ENCODE data around the gene ZNF431. TPM values are rescaled to one million over a fixed set of nuclear protein-coding genes. Genes with fewer than 3 reads are reported as not detected.
"Not testable (repeated sequence)": the region's sequence is repeated elsewhere in the genome, so short reads cannot be mapped to it uniquely, and the experiment has no call there.

ZNF431 gene
- total RNA-seq, 4 donors from 2014 or later: 11.8 to 54.5 (median 14.5) TPM

DNA sequence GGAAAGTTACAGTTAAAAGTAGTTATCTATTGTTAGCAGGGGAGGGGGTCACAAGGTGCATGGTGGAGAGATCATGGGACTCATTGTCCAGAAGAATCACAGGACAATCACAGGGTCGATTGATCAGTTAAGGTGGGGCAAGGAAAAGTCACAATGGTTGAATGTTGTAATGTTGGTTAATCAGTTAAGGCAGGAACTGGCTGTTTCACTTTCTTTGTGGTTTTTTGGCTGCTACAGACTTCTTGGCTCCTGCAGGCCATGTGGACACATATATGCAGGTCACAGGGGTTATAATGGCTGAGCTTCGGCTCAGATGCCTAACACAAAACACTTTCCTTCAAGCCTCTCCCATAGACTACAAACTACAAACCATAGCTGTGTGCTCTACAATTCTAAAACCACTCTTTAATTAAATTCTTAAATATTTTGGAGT lies 6.9 kb upstream of the ZNF431 start:
- Histone ChIP-seq H3K36me3 (no peaks in the 10 kb centered on the region), H3K4me1 (no peaks in the 10 kb centered on the region), H3K27me3 (no peaks in the 10 kb centered on the region), H3K27ac (no peak overlapping the region), H3K9me3 (no peaks in the 10 kb centered on the region), H3K4me3 (no peak overlapping the region)
- TF ChIP-seq POLR2A (IDR thresholded peaks at IDR 0.05): no peak
- TF ChIP-seq, protein P1, sequence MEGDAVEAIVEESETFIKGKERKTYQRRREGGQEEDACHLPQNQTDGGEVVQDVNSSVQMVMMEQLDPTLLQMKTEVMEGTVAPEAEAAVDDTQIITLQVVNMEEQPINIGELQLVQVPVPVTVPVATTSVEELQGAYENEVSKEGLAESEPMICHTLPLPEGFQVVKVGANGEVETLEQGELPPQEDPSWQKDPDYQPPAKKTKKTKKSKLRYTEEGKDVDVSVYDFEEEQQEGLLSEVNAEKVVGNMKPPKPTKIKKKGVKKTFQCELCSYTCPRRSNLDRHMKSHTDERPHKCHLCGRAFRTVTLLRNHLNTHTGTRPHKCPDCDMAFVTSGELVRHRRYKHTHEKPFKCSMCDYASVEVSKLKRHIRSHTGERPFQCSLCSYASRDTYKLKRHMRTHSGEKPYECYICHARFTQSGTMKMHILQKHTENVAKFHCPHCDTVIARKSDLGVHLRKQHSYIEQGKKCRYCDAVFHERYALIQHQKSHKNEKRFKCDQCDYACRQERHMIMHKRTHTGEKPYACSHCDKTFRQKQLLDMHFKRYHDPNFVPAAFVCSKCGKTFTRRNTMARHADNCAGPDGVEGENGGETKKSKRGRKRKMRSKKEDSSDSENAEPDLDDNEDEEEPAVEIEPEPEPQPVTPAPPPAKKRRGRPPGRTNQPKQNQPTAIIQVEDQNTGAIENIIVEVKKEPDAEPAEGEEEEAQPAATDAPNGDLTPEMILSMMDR (IDR thresholded peaks at IDR 0.05): no peak
- DNase-seq: no peak

DNA sequence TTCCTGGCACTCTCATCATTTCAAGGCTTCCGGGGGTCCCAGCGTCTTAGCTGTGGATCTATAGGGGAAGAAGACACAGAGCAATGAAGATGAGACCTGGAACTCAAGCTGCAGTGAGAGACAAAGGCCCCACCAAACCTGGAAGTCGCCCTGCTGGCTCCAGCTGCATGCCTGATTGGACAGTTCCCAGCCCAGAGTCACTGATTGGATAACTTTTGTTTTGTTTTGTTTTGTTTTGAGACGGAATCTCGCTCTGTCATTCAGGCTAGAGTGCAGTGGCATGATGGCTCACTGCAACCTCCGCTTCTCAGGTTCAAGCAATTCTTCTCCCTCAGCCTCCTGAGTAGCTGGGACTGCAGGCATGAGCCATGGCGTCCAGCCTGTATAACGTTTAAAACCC lies 6.4 kb upstream of the ZNF431 start:
- no peak for DNase-seq

DNA sequence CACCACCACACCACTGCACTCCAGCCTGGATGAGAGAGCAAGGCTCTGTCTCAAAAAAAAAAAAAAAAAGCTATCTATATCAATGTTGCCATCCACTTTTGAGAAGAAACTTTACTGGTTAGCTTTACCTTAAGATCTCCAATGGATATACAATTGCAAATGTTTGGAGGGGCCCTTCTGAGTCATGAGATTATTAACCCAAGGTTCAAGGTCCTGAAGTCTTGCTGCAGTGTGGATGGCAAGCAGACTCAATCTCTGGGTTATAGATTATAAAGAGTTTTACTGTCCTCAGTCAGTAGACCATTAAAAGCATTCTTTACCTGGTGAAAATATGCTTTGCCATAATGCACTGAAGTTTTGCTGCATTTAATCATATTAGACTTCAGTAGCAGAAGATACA lies 3.7 kb upstream of the ZNF431 start:
- DNase-seq: no peak
- Histone ChIP-seq H3K27me3 (no peaks in the 10 kb centered on the region), H3K9me3 (no peaks in the 10 kb centered on the region), H3K36me3 (no peaks in the 10 kb centered on the region), H3K4me3 (no peak overlapping the region), H3K27ac (no peak overlapping the region), H3K4me1 (peaks cover 0 to 8% (median 0%) of the 10 kb centered on the region in 4 donors)
- TF ChIP-seq POLR2A (IDR thresholded peaks at IDR 0.05): no peak
- TF ChIP-seq, protein P1 (IDR thresholded peaks at IDR 0.05): no peak

More for the DNA sequence above, 6.4 kb upstream of the ZNF431 start:
- no peaks in the 10 kb centered on the region for H3K36me3 ChIP-seq
- H3K4me3 ChIP-seq: no peak overlapping the region
- H3K9me3 ChIP-seq: no peaks in the 10 kb centered on the region
- H3K4me1 ChIP-seq: no peaks in the 10 kb centered on the region
- TF ChIP-seq POLR2A (IDR thresholded peaks at IDR 0.05): no peak
- TF ChIP-seq, protein P1 (IDR thresholded peaks at IDR 0.05): no peak
- no peaks in the 10 kb centered on the region for H3K27me3 ChIP-seq
- no peak overlapping the region for H3K27ac ChIP-seq

DNA sequence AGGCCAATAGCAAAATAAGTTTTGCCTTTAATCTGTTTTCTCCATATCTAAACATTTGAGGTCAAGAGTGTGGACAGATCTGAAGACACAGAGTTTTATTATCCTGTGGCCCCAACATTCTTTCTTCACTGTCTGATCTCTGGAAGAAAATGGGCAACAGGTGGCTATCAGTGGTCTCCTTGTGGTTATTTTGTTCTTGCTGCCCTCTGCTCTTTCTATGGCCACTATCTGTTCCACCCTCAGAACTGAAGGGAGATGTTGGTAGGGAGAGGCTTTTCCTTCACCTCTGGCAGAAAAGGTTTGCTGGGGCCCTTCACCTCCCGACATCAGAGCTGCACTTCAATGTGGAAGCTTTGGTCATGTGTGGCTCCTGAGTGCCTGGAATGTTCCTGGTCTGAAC lies 834 bp upstream of the ZNF431 start:
- not testable (repeated sequence) for DNase-seq, H3K27ac ChIP-seq, H3K4me3 ChIP-seq, H3K27me3 ChIP-seq, H3K9me3 ChIP-seq, H3K4me1 ChIP-seq
- peaks cover 0 to 23% (median 0%) of the 10 kb centered on the region in 3 donors for H3K36me3 ChIP-seq

- H3K9me3 ChIP-seq: no peaks in the 10 kb centered on the region
- TF ChIP-seq POLR2A (IDR thresholded peaks at IDR 0.05): no peak
- TF ChIP-seq, protein P1 (IDR thresholded peaks at IDR 0.05): no peak
- H3K36me3 ChIP-seq: peaks cover 0 to 35% (median 0%) of the 10 kb centered on the region in 3 donors
- no peaks in the 10 kb centered on the region for H3K27me3 ChIP-seq
- no peak overlapping the region for H3K4me3 ChIP-seq
- peaks cover 0 to 8% (median 0%) of the 10 kb centered on the region in 4 donors for H3K4me1 ChIP-seq
- no peak for DNase-seq
- H3K27ac ChIP-seq: no peak overlapping the region
These were observed 1.6 kb downstream of the ZNF431 start for GRCh38 chr19:21143428-21143827.

DNA sequence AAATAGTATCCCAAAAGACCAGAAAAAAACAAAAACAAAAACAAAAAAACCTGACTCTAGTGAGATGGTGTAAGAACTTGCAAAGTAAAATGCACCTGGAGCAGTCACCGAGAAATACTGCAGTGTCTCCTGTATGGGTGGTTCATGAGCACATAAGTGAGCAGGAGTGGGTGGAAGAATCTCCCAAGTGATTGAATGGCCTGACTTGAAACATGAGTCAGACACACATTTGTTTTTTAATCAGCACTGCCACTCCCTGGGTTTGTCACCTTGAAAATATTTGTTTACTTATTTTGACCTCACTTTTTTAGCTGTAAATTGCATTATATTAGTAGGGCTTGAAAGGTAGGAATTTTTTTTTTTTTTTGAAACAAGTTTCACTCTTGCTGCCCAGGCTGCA lies 2.0 kb downstream of the ZNF431 start:
- Histone ChIP-seq H3K36me3 (peaks cover 0 to 38% (median 0%) of the 10 kb centered on the region in 3 donors), H3K4me1 (peaks cover 0 to 8% (median 0%) of the 10 kb centered on the region in 4 donors), H3K4me3 (no peak overlapping the region), H3K9me3 (no peaks in the 10 kb centered on the region), H3K27ac (no peak overlapping the region), H3K27me3 (no peaks in the 10 kb centered on the region)
- no peak for TF ChIP-seq POLR2A (IDR thresholded peaks at IDR 0.05)
- TF ChIP-seq, protein P1 (IDR thresholded peaks at IDR 0.05): no peak
- DNase-seq: no peak
